H1 (cell line): ENCODE results near the gene CBY2. TPM values are rescaled to one million over a fixed set of nuclear protein-coding genes. Genes with fewer than 3 reads are reported as not detected.

Experiments
- EP300 ChIP-seq, 2 experiments: IDR thresholded peaks; 1 replicate in 1 of 2; 2 replicates in 1 of 2; pipeline ENCODE4 v1.6.1; 2011 to 2012; ENCODE audit warnings: low read depth in 2 of 2, low read length in 2 of 2, mild to moderate bottlenecking in 2 of 2, borderline replicate concordance in 1 of 2, inconsistent platforms in 1 of 2, moderate library complexity in 1 of 2
- SAP30 ChIP-seq: fragments of 300-600 bp; sonication (generic); IDR thresholded peaks from 2 replicates; pipeline ENCODE4 v1.7.1; 2012; ENCODE audit warnings: low read length, moderate library complexity, mild to moderate bottlenecking, inconsistent platforms; ENCODE audit not compliant: insufficient read depth, insufficient replicate concordance
- SIRT6 ChIP-seq: IDR thresholded peaks from one replicate; pipeline ENCODE4 v1.7.1; 2012; ENCODE audit warnings: low read length, inconsistent platforms
- SRF ChIP-seq: IDR thresholded peaks from 2 replicates; pipeline ENCODE4 v1.6.1; 2011; ENCODE audit warnings: mild to moderate bottlenecking, low read depth, low read length, moderate library complexity
- polyA plus RNA-seq, 7 experiments: library from polyadenylated mRNA; depleted of rRNA in 3 of 7; stranded (reverse) in 5 of 7; unstranded in 2 of 7; fragments of >200 nt in 5 of 7; fragments of 200-250 nt in 2 of 7; gene quantifications; 1 replicate in 5 of 7; 2 replicates in 1 of 7; 4 replicates in 1 of 7; pipeline versions ENCODE4 v1.2.1 to v1.2.3, GENCODE V29; 2011 to 2013; ENCODE audit warnings: missing spikeins in 2 of 7, mixed read lengths in 2 of 7
- total RNA-seq: library from RNA; stranded (reverse); fragmentation: NEBNext Ultra II Directional; extraction: Animal tissue kit (Norgen Biotek cat#: 25700); gene quantifications from 2 replicates; pipeline ENCODE4 v1.2.1, GENCODE V29; 2021

Gene CBY2
- total and polyA plus RNA-seq, 2 of the 8 experiments (the other 6 are each of a cell fraction or from before 2014, with no cell fraction given): not detected

DNA sequence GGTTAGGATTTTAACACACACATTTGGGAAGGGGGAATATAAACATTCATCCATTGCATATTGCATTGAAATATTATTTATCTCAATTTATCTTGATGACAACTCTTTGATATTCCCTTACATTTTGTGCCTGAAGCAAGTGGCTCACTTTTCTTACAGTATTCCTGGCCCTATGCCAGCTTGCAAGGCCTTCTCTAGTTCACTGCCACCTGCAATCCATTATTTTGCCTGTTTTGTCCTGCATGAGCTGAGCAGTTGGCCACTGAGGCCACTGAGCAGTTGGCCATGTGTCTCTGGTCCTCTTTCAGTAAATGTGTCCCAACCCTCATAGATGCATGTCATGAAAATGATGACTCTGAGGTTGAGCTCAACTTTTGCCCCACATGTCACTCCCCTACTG is 49.8 kb downstream of the CBY2 start (continued):
- no peak for TF ChIP-seq EP300 (IDR thresholded peaks at IDR 0.05; ENCODE audit: borderline replicate concordance in 1 of 2, low read depth in 2 of 2, low read length in 2 of 2)
- no peak for TF ChIP-seq SRF
- TF ChIP-seq SIRT6: no peak
- no peak for TF ChIP-seq SAP30
